RPMI7951 (cell line): ENCODE measurements around the gene PLAC8. TPM values are rescaled to one million over a fixed set of nuclear protein-coding genes. Genes with fewer than 3 reads are reported as not detected.
"Not testable (repeated sequence)": the region's sequence is repeated elsewhere in the genome, so short reads cannot be mapped to it uniquely, and the experiment has no call there.

Experiments
- DNase-seq: peaks from one replicate; pipeline ENCODE4 v3.0.0-alpha.2; 2012; ENCODE audit warnings: low read depth
- total RNA-seq: library from RNA; depleted of rRNA; stranded (reverse); fragments of >200 nt; shearing (Covaris generic); gene quantifications from 2 replicates; pipeline ENCODE4 v1.2.3, GENCODE V29; 2014; rRNA removed

The PLAC8 gene
- total RNA-seq, 1 experiment from 2014 or later: 0.96 TPM

GRCh38 chr4:83074086-83074704 lies 40.3 kb downstream of the PLAC8 start:
- DNase-seq: peak; percentile 75

- DNase-seq: no peak
These were observed 43.4 kb downstream of the PLAC8 start for GRCh38 chr4:83071116-83071515.

GRCh38 chr4:83067058-83067639 lies 47.4 kb downstream of the PLAC8 start:
- no peak for DNase-seq

- no peak for DNase-seq
These were observed 49.3 kb downstream of the PLAC8 start for GRCh38 chr4:83065266-83065665.

GRCh38 chr4:83062739-83063138 lies 51.8 kb downstream of the PLAC8 start:
- no peak for DNase-seq

GRCh38 chr4:83054928-83055327 lies 59.6 kb downstream of the PLAC8 start:
- DNase-seq: no peak

- not testable (repeated sequence) for DNase-seq
These were observed 65.7 kb downstream of the PLAC8 start for GRCh38 chr4:83048781-83049180.

- no peak for DNase-seq
These were observed 67.6 kb downstream of the PLAC8 start for GRCh38 chr4:83046693-83047473.

GRCh38 chr4:83043801-83044407 lies 70.6 kb downstream of the PLAC8 start:
- peak; percentile 26 for DNase-seq

- not testable (repeated sequence) for DNase-seq
These were observed 71.4 kb downstream of the PLAC8 start for GRCh38 chr4:83043157-83043556.

- DNase-seq: no peak
These were observed 74.3 kb downstream of the PLAC8 start for GRCh38 chr4:83040269-83040668.

Other genes with a start within 250 kb of the PLAC8 start
- 134 and 174 TPM in 2 replicates for gene SEC31A, start 223.6 kb downstream of the PLAC8 start, total RNA-seq
- 1.9 and 3.1 TPM in 2 replicates for gene THAP9, start 214.0 kb downstream of the PLAC8 start, total RNA-seq
- 22.7 and 25.6 TPM in 2 replicates for gene LIN54, start 103.9 kb downstream of the PLAC8 start, total RNA-seq
- gene COPS4, start 79.5 kb downstream of the PLAC8 start, total RNA-seq: 133 and 136 TPM in 2 replicates
- gene COQ2, start 170.1 kb upstream of the PLAC8 start, total RNA-seq: 20.1 and 22.5 TPM in 2 replicates
- 0.48 and 0.59 TPM in 2 replicates for gene HPSE, start 220.1 kb upstream of the PLAC8 start, total RNA-seq